ENCODE results near the gene CACNG7. TPM values are rescaled to one million over a fixed set of nuclear protein-coding genes. Genes with fewer than 3 reads are reported as not detected.

Gene CACNG7
- polyA plus RNA-seq, 1 donor: 0.10 TPM

DNA sequence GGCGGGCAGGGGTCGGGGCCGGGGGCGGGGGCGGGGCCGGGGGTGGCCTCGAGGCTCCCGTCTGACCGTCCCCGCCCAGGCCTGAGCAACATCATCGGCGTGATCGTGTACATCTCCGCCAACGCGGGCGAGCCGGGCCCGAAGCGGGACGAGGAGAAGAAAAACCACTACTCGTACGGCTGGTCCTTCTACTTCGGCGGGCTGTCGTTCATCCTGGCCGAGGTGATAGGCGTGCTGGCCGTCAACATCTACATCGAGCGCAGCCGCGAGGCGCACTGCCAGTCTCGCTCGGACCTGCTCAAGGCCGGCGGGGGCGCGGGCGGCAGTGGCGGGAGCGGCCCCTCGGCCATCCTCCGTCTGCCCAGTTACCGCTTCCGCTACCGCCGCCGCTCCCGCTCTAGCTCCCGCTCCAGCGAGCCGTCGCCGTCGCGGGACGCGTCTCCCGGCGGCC is 72.9 kb downstream of the CACNG7 start:
- no peak for DNase-seq (ENCODE audit: low read depth)

DNA sequence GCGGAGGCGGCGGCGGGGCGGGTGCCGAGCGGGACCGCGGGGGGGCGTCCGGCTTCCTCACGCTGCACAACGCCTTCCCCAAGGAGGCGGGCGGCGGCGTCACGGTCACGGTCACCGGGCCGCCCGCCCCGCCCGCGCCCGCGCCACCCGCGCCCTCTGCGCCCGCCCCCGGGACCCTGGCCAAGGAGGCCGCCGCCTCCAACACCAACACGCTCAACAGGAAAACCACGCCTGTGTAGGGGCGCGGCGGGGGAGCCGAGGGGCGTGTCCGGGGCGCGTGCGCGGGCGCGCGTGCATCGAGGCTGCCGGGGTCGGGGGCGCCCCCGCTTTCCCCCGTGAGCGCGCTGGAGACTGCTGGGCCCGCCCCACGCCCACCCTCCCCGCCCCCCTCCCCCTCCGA is 73.5 kb downstream of the CACNG7 start:
- DNase-seq (ENCODE audit: low read depth): no peak

DNA sequence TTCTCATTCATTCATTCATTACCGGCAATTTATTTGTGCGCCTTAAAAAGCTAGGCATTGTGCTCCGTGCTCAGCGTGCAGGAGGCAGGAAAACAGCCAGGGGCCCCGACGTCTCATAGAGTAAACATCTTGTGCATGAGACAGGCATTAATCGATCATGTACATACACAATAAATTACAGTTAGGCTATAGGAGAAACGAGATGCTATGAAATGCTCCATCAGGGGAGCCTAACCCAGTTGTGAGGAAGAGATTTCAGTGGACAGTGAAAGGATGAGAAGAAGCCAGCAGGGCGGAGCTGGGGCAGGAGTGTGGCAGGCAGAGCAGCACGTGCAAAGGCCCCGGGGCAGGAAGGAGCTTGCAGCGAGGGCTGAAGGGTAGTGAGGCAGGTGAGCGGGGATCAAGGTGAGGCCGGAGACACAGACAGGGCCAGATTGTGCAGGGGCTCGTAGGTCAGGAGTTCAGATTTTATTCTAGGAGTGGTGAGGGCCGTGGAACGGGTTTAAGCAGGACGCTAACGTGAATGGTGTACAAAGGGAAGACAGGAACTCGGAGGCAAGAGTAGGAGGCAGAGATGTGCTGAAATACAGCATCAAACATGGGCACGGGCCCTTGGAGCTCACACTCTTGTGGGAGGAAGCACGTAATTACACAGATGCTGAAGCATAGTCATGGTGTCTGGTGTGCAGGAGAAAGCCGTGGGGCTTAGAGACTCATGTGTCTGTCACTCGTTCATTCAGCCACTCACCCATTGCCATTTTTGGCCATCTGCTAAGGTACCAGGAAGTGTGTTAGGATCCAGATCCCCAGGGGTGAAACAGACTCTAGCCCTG is 74.6 kb downstream of the CACNG7 start:
- DNase-seq (ENCODE audit: low read depth): no peak

DNA sequence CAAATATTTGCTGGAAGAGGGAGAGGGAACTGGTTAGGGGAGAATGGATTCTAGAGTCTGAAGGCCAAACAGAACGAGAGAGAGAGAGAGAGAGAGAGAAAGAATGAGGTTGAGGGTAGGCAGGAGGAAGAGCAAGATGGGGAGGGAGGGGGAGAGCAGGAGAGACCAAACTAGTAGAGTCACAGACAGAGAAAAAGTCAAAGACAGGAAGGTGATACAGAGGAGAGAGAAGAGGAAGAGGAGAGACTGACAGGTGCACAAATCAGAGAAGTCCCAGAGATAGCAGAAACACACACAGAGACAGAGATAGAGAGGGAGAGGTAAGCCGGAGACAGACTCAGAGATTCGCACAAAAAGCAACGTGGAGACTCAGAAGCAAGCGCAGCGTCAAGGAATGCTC is 76.8 kb downstream of the CACNG7 start:
- DNase-seq (ENCODE audit: low read depth): no peak

DNA sequence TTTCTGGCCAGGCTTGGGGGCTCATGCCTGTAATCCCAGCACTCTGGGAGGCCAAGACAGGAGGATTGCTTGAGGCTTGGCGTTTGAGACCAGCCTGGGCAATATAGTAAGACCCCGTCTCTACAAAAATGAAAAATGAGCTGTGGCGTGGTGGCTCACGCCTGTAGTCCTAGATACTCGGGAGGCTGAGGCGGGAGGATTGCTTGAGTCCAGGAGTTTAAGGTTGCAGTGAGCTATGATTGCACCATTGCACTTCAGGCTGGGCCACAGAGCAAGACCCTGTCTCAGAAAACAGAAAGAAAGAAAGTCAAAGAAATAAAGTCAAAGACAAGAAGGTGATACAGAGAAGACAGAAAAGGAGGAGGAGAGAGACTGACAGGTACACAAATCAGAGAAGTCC is 79.9 kb downstream of the CACNG7 start:
- DNase-seq (ENCODE audit: low read depth): no peak

DNA sequence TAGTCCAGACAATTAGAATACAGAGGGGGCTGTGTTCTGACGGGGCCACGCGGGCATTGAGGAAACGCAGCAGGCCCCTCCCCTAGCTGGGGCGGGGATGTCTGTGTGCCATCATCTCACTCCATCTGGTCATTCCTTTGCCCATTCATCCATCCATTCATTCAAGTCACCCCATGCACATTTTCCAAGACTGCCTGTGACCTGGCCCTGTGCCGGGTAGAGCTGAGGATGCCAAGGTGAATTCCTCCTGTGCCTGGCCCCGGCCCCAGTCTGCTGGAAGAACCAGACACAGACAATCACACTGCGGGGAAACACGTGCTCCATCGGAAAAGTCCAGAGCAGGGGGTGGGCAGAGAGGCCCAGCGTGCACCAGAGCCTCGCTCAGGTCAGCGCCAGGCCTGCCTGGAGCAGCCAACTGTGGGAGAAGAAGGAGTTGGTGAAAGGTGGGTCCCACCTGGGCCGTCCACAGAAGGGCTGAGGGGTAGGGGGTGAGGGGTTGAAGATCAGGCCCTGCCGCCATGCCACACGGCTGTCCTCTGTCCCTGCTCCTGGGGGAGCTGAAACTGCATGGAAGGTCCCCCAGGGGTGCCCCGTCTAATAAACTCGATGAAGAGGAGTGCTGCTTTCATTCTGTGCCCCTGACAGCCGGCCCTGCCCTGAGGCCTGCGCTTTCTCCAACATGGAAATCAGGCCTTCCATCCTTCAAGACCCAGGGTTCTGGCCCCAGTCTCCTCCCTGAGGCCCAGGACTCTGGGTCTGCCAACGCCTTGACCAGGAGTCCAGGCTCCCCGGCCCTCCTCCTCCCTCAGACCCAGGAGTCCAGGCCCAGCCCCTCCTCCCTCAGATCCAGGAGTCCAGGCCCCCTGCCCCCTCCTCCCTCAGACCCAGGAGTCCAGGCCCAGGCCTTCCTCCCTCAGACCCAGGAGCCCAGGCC is 80.8 kb downstream of the CACNG7 start:
- no peak for DNase-seq (ENCODE audit: low read depth)

DNA sequence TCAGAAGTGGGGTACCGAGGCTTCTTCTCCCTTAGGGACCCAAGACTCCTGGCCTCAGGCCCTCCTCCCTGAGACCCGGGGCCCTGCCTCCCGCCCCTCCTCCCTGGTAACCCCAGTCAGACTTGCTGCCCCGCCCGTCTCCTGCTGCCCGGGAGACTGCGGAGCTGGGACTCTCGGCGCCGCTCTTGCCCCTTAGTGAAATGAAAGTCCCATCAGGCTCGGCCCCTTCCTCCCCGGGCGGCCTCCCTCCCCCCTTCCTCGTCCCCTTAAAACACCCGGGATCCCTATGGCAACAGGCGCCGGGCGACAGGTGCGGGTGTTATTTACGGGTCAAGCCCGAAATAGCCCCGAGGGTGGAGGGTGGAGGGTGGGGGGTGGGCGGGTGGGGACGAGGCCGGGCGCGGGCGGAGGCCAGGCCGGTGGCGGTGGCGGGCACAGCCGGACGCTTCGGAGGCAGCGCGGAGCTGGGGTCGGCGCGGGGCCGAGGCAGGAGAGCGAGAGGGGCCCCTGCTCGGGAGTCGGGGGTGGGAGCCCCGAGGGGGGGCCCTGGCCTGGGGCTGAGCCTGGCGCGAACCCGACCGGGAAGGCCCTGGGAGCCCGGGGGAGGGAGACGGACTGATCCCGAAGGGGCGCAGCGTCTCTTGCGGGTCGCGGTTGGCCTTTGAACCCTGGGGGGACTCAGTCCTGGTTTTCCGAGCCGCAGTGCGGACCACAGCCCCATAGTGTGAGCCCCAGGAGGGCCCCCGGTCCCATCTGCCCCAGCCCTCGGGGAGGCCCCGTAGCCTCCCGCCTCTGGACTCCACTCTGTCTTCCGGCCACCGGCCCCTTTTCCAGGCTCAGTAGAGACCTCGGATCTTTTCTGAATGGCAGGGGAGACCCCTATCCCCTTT is 82.4 kb downstream of the CACNG7 start, which contains the start of gene CACNG6:
Gene CACNG6 (plus strand): TSS at position 414 of the 890 bp plus-strand sequence. CDS start 1,241 bp downstream, outside the sequence.
- DNase-seq (ENCODE audit: low read depth): no peak

DNA sequence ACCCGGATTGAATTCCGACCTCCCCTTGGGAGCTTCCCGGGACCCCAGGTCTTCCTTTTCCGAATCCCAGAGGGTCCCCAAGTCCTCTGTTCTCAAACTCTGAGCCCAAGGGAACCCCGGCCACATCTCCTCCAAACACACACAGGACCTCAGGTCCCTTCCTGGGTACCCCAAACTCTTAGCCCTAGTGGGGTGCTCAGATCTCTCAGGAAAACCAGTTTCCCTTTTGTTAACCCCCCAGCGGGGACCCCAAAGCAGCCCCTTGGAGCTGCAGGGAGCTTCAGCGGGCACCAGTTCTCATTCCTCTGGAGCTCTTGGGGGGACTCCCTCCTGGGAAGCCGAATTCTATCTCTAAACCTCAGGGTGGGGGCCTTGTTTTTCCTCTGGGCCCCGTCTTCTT is 83.1 kb downstream of the CACNG7 start:
- no peak for DNase-seq (ENCODE audit: low read depth)

DNA sequence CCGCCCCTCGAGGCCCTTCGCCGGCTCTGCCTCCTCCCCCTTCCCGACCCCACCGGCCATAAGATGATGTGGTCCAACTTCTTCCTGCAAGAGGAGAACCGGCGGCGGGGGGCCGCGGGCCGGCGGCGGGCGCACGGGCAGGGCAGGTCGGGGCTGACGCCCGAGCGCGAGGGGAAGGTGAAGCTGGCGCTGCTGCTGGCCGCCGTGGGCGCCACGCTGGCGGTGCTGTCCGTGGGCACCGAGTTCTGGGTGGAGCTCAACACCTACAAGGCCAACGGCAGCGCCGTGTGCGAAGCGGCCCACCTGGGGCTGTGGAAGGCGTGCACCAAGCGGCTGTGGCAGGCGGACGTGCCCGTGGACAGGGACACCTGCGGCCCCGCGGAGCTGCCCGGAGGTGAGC is 83.7 kb downstream of the CACNG7 start:
- DNase-seq (ENCODE audit: low read depth): no peak

DNA sequence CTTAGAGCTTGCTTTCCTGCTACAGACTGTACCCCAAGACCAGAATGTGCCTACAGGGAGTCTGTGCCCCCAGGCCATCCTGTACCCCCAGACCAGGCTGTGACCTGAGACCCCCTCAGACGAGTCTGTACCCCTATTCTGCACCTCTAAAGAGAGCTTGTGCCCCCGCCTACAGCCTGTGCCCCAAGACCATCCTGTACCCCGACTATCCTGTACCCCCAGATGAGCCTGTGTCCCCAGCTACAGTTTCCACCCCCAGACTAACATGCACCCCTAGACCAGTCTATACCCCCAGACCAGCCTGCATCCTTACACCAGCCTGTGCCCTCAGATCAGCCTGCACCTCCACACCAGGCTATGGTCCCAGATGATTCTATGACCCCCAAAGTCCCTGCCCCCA is 84.4 kb downstream of the CACNG7 start:
- no peak for DNase-seq (ENCODE audit: low read depth)

Other genes starting within 250 kb of the CACNG7 start
- 0.25 TPM for gene NLRP12, start 85.0 kb upstream of the CACNG7 start, polyA plus RNA-seq (ENCODE audit: insufficient read length)
- 151 TPM for gene MYADM, start 41.4 kb upstream of the CACNG7 start, polyA plus RNA-seq (ENCODE audit: insufficient read length)
- 0.16 TPM for gene PRKCG, start 27.1 kb upstream of the CACNG7 start, polyA plus RNA-seq (ENCODE audit: insufficient read length)
- gene CACNG8, start 53.7 kb downstream of the CACNG7 start, polyA plus RNA-seq (ENCODE audit: insufficient read length): 0.91 TPM
- gene CACNG6, start 82.4 kb downstream of the CACNG7 start, polyA plus RNA-seq (ENCODE audit: insufficient read length): 27.8 TPM
- 0.19 TPM for gene VSTM1, start 154.6 kb downstream of the CACNG7 start, polyA plus RNA-seq (ENCODE audit: insufficient read length)
- not detected for gene TARM1, start 172.1 kb downstream of the CACNG7 start, polyA plus RNA-seq (ENCODE audit: insufficient read length)
- gene OSCAR, start 191.5 kb downstream of the CACNG7 start, polyA plus RNA-seq (ENCODE audit: insufficient read length): 0.39 TPM
- gene NDUFA3, start 193.6 kb downstream of the CACNG7 start, polyA plus RNA-seq (ENCODE audit: insufficient read length): 120 TPM
- 13.5 TPM for gene TFPT, start 206.4 kb downstream of the CACNG7 start, polyA plus RNA-seq (ENCODE audit: insufficient read length)
- gene PRPF31, start 206.5 kb downstream of the CACNG7 start, polyA plus RNA-seq (ENCODE audit: insufficient read length): 44.1 TPM
- gene CNOT3, start 228.5 kb downstream of the CACNG7 start, polyA plus RNA-seq (ENCODE audit: insufficient read length): 36.9 TPM

Measured in forelimb muscle (tissue), 1 donor.